BJ (cell line): ENCODE data around the gene OR6C70. TPM values are rescaled to one million over a fixed set of nuclear protein-coding genes. Genes with fewer than 3 reads are reported as not detected.
"Not testable (repeated sequence)": the region's sequence is repeated elsewhere in the genome, so short reads cannot be mapped to it uniquely, and the experiment has no call there.

Experiments used
- CTCF ChIA-PET: fragments of 350-600 bp; formaldehyde crosslinking; extraction: SDS; loops from one replicate; lab custom pipeline; 2021; ENCODE audit warnings: antibody characterized with exemption, inconsistent platforms; lab: Yijun Ruan, JAX
- POLR2A ChIA-PET: fragments of 300-600 bp; sonication (Branson Sonifier 250); formaldehyde crosslinking; extraction: SDS; loops from one replicate; lab custom pipeline; 2021; ENCODE audit warnings: antibody characterized with exemption; lab: Charles Lee
- DNase-seq: peaks from one replicate; pipeline ENCODE4 v3.0.0-alpha.2; 2011; ENCODE audit warnings: low read depth
- H3K27me3 ChIP-seq: 2 replicates; pipeline ENCODE4 v1.6.0; 2011; ENCODE audit warnings: low read length; ENCODE audit not compliant: control insufficient read depth, insufficient read depth
- H3K36me3 ChIP-seq: 2 replicates; pipeline ENCODE4 v1.5.1; 2011; ENCODE audit warnings: low read length; ENCODE audit not compliant: control insufficient read depth, insufficient read depth
- H3K4me3 ChIP-seq: 2 replicates; pipeline ENCODE4 v1.5.1; 2011; ENCODE audit warnings: low read depth, mild to moderate bottlenecking, control low read depth, low read length
- CTCF ChIP-seq: IDR thresholded peaks from 2 replicates; pipeline ENCODE4 v1.5.1; 2011; ENCODE audit warnings: low read depth, mild to moderate bottlenecking, control low read depth, inconsistent platforms, low read length, moderate library complexity; ENCODE audit not compliant: insufficient read depth
- polyA plus RNA-seq: library from polyadenylated mRNA; depleted of rRNA; stranded (reverse); fragments of >200 nt; gene quantifications from 2 replicates; pipeline ENCODE4 v1.2.3, GENCODE V29; 2011

OR6C70 gene
- polyA plus RNA-seq, 1 experiment = not detected

- H3K27me3 ChIP-seq = no peaks in the 10 kb centered on the region
- H3K36me3 ChIP-seq = no peaks in the 10 kb centered on the region
- ChIA-PET POLR2A (no interaction called here), CTCF (no interaction called here)
- H3K4me3 ChIP-seq = no peak overlapping the region
- TF ChIP-seq CTCF = no peak
- DNase-seq = no peak
Measured at GRCh38 chr12:55469291-55469690, 647 bp downstream of the OR6C70 start.

GRCh38 chr12:55467836-55468235 lies 2.1 kb downstream of the OR6C70 start:
- no peak for TF ChIP-seq CTCF
- ChIA-PET POLR2A (no interaction called here), CTCF (no interaction called here)
- Histone ChIP-seq H3K36me3 (no peaks in the 10 kb centered on the region), H3K27me3 (no peaks in the 10 kb centered on the region), H3K4me3 (no peak overlapping the region)
- DNase-seq = no peak

- CTCF ChIA-PET, H3K4me3 ChIP-seq, POLR2A ChIA-PET, H3K27me3 ChIP-seq, DNase-seq, H3K36me3 ChIP-seq: not testable (repeated sequence)
Measured at GRCh38 chr12:55464926-55465325, 5.0 kb downstream of the OR6C70 start.

GRCh38 chr12:55448825-55449224 lies 21.1 kb downstream of the OR6C70 start:
- DNase-seq = no peak
- H3K4me3 ChIP-seq = no peak overlapping the region
- ChIA-PET CTCF (no interaction called here), POLR2A (no interaction called here)
- TF ChIP-seq CTCF = no peak
- no peaks in the 10 kb centered on the region for H3K36me3 ChIP-seq
- no peaks in the 10 kb centered on the region for H3K27me3 ChIP-seq

- H3K36me3 ChIP-seq = no peaks in the 10 kb centered on the region
- ChIA-PET CTCF (no interaction called here), POLR2A (no interaction called here)
- H3K4me3 ChIP-seq = no peak overlapping the region
- H3K27me3 ChIP-seq = no peaks in the 10 kb centered on the region
- no peak for TF ChIP-seq CTCF
- DNase-seq = no peak
Measured at GRCh38 chr12:55446326-55446725, 23.6 kb downstream of the OR6C70 start.

GRCh38 chr12:55445357-55445756 lies 24.6 kb downstream of the OR6C70 start:
- no peak for TF ChIP-seq CTCF
- POLR2A ChIA-PET = no interaction called here
- Histone ChIP-seq H3K27me3 (no peaks in the 10 kb centered on the region), H3K36me3 (no peaks in the 10 kb centered on the region), H3K4me3 (no peak overlapping the region)
- DNase-seq = no peak
- CTCF ChIA-PET = interaction anchor here (0.6 kb wide), 1 partner anchor 17 kb away, joined by 3 read pairs; no protein-coding TSS in a partner anchor
